ENCODE data around the gene CDH26.
"Not testable (repeated sequence)": the region's sequence is repeated elsewhere in the genome, so short reads cannot be mapped to it uniquely, and the experiment has no call there.

Gene CDH26

DNA sequence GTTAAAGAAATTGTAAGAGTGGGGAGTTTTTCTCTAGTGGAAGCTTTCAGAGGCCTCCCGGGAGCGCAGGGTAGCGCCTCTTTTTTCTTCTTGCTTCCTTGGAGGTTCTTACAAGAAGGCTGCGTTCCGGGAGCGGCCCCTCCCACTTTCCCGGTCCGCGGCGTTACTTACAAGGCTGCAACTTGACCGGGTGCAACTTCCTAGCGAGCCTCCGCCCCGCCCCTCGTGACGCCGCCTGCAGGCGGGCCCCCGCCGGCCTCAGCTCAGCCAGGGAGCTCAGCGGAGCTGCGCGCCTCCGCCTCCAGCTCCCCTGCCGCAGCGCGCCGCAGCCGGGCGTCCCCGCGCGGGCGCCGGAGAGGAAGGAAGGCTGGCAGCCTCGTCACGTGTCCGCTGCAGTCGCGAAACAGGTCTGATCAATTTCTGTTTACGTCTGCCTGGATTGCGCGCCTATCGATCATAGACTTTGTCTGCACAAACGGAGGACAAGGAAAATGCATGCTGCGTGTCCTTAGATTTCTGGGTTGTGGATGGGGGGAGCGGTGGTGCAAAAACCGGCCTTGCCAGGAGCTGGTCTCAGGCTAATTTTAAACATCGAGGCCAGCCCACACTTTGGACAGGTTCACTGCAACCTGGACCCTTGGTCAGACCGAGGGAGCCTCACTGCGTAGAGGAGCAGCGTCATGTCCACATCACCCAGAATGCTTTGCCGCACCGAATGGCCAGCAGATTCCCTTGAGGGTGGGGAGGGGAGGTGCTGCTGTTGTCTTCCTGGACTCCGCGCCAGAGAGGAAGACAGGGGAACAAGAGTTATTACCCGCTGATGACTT is 17.9 kb upstream of the CDH26 start, which contains the start of the genes FAM217B and PPP1R3D:
FAM217B (plus strand) TSS at position 261 of the 827 bp plus-strand sequence. CDS start 3,555 bp downstream, outside the sequence.
PPP1R3D (minus strand) TSS at position 177 of the 827 bp plus-strand sequence. CDS start 374 bp downstream, outside the sequence.
- in situ Hi-C loops (cut with HindIII; ENCODE audit: low sequenced_read_pairs): no loop called here

DNA sequence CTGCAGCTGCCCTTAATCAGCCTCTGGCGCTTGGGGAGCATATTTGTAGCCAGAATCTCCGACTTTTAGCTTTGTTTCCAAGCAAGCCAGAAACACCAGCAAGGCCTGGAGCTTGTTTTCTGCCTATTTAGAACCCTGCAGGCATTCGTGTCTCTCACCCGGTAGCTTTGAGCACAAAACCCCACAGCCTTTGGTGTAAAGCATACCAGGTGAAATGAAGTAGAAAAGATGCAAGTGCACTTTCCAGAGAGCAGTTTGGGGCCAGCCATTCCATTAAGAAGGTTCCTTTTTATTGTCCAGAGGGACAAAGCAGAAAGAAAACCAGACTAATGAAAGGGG is 17.3 kb upstream of the CDH26 start:
- in situ Hi-C loops (cut with HindIII; ENCODE audit: low sequenced_read_pairs): no loop called here

- in situ Hi-C loops (cut with HindIII; ENCODE audit: low sequenced_read_pairs): no loop called here
Measured at GRCh38 chr20:59942245-59942644, 16.0 kb upstream of the CDH26 start.

GRCh38 chr20:59944726-59945125 is 13.5 kb upstream of the CDH26 start:
- in situ Hi-C loops (cut with HindIII; ENCODE audit: low sequenced_read_pairs): no loop called here

GRCh38 chr20:59945175-59945574 is 13.0 kb upstream of the CDH26 start:
- in situ Hi-C loops (cut with HindIII; ENCODE audit: low sequenced_read_pairs): no loop called here

- in situ Hi-C loops (cut with HindIII; ENCODE audit: low sequenced_read_pairs): no loop called here
Measured at GRCh38 chr20:59945731-59946130, 12.5 kb upstream of the CDH26 start.

DNA sequence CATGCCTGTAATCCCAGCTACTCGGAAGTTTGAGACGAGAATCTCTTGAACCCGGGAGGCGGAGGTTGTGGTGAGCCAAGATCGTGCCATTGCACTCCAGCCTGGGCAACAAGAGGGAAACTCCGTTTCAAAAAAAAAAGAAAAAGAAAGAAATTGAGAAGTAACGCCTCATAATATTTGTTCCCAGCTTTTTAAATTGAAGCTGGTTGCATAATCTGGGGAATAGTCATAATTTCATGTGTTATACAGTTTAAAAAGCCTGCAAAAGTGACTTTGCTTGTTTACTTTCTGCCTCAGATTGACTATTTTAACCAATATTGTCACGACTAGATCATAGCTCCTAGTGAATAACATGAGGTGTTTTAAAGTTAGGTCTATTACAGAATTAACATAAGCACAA is 10.8 kb upstream of the CDH26 start:
- in situ Hi-C loops (cut with HindIII; ENCODE audit: low sequenced_read_pairs): no loop called here

DNA sequence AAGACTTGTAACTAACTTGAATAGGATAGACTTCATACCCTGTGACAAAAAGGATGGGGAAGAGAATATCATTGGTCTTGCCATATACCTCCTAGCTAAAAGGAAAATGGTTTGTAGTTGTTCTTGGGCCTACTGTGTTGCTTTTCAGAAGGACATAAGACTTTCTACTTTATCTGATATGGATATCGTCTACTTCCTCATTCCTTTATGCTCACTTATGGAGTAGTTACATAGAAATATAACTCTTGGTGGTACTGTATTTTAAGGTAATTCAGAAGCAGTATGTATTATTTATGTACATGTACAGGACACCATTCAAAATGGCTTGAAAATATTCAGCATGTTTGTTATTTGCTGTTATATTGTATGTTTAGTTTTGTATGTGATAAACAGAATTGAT is 10.0 kb upstream of the CDH26 start:
- in situ Hi-C loops (cut with HindIII; ENCODE audit: low sequenced_read_pairs): no loop called here

DNA sequence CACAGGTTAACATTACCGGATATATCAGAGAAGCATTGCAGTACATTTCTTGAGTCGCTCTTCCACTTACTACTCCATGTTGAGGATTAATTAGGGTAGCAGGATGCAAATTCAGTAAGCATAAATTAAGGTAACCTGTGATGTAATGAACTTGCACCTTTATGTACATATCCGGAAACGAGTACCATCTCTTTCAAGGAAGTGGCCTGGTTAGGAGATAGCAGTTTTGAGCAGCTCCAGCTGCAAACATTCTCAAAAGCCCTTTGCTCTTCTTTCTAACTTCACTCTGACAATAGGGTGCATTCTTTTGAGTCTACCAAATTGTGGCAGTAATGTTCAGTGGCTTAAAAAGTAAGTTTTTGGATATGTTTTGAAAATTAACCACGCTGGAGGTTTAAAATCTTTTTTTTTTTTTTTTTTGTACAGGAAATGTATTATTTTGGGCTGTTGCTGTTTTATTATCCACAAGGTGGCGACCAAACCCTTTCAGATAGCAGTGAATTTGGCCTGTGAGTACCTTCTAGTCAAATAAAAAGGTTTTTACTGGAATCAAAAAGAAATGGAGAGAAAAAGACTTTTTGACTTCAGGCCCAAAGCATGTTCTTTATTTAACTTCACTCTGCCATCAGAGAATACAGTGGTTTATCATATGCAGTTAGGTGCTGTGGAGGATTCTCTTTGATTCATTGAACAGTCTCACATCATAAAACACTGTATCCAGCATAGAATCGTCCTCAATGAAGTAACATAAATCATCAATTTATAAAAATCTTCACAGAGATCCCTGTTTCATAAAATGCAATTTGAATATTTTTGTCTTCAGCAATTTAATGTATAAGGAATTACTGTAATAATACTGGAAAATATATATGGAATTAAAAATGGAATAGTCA is 9.1 kb upstream of the CDH26 start:
- in situ Hi-C loops (cut with HindIII; ENCODE audit: low sequenced_read_pairs): no loop called here

- in situ Hi-C loops (cut with HindIII; ENCODE audit: low sequenced_read_pairs): no loop called here
Measured at GRCh38 chr20:59949911-59950310, 8.3 kb upstream of the CDH26 start.

GRCh38 chr20:59954718-59955117 is 3.5 kb upstream of the CDH26 start:
- in situ Hi-C loops (cut with HindIII; ENCODE audit: low sequenced_read_pairs): no loop called here

- in situ Hi-C loops (cut with HindIII; ENCODE audit: low sequenced_read_pairs): no loop called here
Measured at GRCh38 chr20:59955131-59955796, 3.0 kb upstream of the CDH26 start.

- in situ Hi-C loops (cut with HindIII; ENCODE audit: low sequenced_read_pairs): not testable (repeated sequence)
Measured at GRCh38 chr20:59957568-59957967, 655 bp upstream of the CDH26 start.

DNA sequence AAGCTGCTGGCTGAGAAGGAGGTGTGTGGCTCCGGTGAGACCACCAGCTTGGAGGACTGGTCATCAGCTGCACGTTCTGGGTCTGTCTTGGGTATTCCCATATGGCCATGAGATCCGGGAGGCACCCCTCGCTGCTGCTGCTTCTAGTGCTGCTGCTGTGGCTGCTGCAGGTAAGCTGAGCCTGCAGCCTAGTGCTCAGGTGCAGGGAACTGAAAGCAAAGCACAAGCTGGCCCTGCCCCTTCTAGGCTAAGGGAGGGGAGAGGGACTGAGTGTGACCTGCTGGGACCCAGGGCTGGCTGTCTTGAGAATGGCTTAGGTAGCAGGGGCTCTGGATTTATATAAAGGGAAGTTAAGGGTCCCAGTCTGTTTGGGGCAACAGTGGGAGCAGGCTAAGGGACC is 403 bp downstream of the CDH26 start:
- in situ Hi-C loops (cut with HindIII; ENCODE audit: low sequenced_read_pairs): no loop called here

DNA sequence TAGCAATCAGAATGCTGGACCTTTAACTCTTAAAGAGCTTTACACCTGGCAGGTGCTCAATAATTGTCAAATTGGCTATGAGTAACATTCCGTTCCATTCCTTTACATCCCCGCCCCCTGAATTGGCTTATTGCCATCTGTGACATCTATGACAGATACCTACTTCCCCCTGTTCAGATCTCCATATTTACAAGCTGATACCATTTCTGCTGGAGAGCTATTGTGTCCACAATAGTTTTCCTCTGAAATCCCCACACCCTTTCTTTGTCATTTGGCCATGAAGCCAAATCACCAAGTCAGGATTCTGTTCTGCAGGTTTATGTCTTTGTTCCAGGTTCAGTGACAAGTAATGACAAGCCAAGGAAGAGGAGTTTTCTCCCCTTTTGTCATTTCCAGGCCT is 3.2 kb downstream of the CDH26 start:
- in situ Hi-C loops (cut with HindIII; ENCODE audit: low sequenced_read_pairs): no loop called here

GRCh38 chr20:59962155-59962554 is 3.9 kb downstream of the CDH26 start:
- in situ Hi-C loops (cut with HindIII; ENCODE audit: low sequenced_read_pairs): no loop called here

DNA sequence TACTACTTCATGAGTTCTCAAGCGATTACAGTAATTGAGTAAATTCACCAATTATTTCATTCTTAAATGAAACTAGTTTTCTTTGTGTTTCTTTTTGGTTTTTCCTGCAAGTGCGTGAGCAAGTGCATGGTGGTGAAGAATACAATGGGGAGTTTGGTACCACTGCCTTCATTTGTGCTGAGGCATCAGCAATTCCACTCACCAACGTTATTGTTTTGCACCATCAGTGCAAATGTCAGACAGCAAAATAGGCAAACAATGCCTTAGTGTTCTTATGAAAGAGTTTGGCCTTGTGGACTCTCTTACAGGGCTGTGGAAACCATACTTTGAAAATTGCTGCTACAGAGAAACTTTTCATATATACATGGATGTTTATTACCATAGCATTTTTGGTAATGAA is 8.2 kb downstream of the CDH26 start:
- in situ Hi-C loops (cut with HindIII; ENCODE audit: low sequenced_read_pairs): no loop called here

GRCh38 chr20:59971428-59971827 is 13.2 kb downstream of the CDH26 start:
- in situ Hi-C loops (cut with HindIII; ENCODE audit: low sequenced_read_pairs): no loop called here

- in situ Hi-C loops (cut with HindIII; ENCODE audit: low sequenced_read_pairs): no loop called here
Measured at GRCh38 chr20:59972037-59972801, 14.0 kb downstream of the CDH26 start.

DNA sequence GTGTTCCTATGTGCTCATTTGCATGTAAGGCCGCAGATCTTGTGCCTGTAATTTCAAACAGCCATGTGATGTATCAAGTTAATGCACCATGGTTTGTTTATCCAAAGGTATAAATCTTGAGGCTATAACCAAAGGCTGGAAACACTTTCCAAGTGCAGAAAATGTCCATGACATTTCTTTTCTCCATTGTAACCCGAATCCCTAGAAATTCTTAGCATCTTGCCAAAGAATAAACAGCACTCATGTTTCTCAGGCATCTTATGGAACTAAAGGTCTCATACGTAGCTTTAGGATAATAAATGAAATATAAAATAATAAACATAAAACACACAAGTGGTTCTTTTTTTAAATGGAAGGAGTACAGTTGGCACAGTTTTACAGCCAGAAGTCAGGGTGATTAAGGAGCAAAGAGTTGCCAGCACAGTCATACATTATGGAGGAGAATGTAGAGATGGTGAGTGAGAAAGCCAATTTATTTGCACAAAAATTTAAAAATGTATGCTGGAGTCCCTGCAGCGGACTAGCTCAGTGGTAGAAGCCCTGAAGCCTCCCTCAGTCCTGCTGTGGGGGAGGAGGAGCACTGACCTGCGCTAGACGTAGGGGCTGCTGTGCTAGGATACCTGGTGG is 18.0 kb downstream of the CDH26 start:
- in situ Hi-C loops (cut with HindIII; ENCODE audit: low sequenced_read_pairs): no loop called here

Measured in endothelial cell of hepatic sinusoid (primary cell).